ENCODE measurements around the gene AAMP. TPM values are rescaled to one million over a fixed set of nuclear protein-coding genes. Genes with fewer than 3 reads are reported as not detected.
A peak's percentile ranks its signal among the peaks of the same experiment; 100 is the strongest.

AAMP gene
- total and polyA plus RNA-seq, 5 donors: 44.3 to 56.6 (median 51.1) TPM

DNA sequence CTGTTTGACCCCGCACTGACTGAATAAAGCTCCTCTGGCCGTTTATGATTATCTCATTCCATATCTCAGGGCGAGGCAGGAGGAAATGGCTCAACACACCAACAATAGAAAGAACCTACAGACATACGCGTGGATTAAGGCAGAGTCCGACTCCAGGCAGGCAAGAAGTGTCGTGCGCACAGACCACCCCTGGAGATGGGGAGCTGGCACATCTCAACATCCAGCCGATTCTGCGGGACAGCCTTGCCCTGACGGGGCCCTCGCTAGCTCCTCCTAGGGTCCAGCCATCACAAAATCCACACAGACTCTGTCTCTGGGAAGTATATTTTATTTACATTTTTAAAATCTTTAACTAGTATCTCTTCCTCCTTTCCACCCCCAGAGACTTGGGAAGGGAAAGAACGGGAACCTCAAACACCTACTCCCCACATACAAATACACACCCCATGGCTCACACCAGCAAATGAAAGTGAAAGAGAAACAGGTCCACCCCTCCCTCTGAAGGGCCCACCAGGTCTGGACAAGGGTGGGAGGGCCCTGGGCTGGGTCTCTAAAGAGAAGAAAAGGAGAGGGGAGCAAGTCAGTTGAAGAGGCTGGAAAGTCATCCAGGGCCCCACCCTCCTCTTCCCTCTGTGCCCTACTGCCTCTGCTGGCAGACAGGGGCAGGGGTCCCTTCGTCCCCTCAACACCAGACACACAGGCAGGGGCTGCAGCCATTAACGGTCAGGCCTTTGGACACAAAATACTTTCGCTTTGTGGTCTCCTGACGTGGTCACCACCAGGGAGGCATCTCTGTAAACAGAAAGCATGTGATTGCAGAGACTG lies 5.9 kb downstream of the AAMP start:
- DNase-seq: peak in 2 of 3 donors; percentile 40 to 58
- Histone ChIP-seq H3K9me3 (ENCODE audit: control insufficient read depth, low read length) (no peaks in the 10 kb centered on the region), H3K27me3 (ENCODE audit: control insufficient read depth, insufficient read depth) (no peaks in the 10 kb centered on the region), H3K4me1 (ENCODE audit: control insufficient read depth, insufficient read depth, low read length) (peaks cover 25% of the 10 kb centered on the region), H3K27ac (ENCODE audit: low read length) (no peak overlapping the region), H3K4me3 (ENCODE audit: low read length) (no peak overlapping the region)
- 69% methylated on average over 17 of the region's 17 CpGs for WGBS
- intact Hi-C loops (cut with DNase I): no loop called here
- no peak for ATAC-seq

DNA sequence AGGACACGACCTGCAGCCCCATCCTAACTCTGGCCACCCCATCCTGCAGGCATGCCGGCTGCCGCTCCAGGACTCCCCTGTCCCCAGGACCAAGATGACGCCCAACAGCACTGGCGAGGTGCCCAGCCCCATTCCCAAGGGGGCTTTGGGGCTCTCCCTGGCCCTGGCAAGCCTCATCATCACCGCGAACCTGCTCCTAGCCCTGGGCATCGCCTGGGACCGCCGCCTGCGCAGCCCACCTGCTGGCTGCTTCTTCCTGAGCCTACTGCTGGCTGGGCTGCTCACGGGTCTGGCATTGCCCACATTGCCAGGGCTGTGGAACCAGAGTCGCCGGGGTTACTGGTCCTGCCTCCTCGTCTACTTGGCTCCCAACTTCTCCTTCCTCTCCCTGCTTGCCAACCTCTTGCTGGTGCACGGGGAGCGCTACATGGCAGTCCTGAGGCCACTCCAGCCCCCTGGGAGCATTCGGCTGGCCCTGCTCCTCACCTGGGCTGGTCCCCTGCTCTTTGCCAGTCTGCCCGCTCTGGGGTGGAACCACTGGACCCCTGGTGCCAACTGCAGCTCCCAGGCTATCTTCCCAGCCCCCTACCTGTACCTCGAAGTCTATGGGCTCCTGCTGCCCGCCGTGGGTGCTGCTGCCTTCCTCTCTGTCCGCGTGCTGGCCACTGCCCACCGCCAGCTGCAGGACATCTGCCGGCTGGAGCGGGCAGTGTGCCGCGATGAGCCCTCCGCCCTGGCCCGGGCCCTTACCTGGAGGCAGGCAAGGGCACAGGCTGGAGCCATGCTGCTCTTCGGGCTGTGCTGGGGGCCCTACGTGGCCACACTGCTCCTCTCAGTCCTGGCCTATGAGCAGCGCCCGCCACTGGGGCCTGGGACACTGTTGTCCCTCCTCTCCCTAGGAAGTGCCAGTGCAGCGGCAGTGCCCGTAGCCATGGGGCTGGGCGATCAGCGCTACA lies 7.0 kb downstream of the AAMP start:
- no peak for ATAC-seq

DNA sequence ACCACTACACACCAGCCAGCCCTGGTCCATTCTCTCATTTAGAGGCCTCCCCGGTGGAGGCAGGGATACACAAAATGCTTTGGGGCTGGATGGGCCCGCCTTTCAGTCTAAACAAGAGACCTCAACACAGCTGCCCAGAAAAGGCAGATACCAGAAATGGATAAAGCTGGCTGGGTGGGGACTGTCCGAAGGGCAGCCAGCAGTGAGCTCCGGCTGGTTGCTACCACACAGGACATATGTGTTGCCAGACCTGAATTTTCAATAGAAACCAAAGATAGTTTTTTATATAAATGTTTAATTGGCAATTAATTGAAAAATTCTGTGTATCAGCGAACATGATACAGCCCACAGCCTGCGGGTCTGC lies 7.7 kb downstream of the AAMP start:
- Histone ChIP-seq H3K4me3 (ENCODE audit: low read length) (no peak overlapping the region), H3K27me3 (ENCODE audit: control insufficient read depth, insufficient read depth) (no peaks in the 10 kb centered on the region), H3K27ac (ENCODE audit: low read length) (peak overlapping the region; percentile 3), H3K9me3 (ENCODE audit: control insufficient read depth, low read length) (no peaks in the 10 kb centered on the region), H3K4me1 (ENCODE audit: control insufficient read depth, insufficient read depth, low read length) (peaks cover 29% of the 10 kb centered on the region)
- 69% methylated on average over 6 of the region's 6 CpGs for WGBS
- intact Hi-C loops (cut with DNase I): no loop called here
- ATAC-seq: no peak
- peak in 1 of 3 donors; percentile 62 for DNase-seq

More for the DNA sequence above, 7.0 kb downstream of the AAMP start:
- H3K4me1 ChIP-seq (ENCODE audit: control insufficient read depth, insufficient read depth, low read length): peaks cover 29% of the 10 kb centered on the region
- peak in 2 of 3 donors; percentile 82 for DNase-seq
- no peaks in the 10 kb centered on the region for H3K9me3 ChIP-seq (ENCODE audit: control insufficient read depth, low read length)
- no peak overlapping the region for H3K4me3 ChIP-seq (ENCODE audit: low read length)
- WGBS: 84% methylated on average over 39 of the region's 39 CpGs
- H3K27ac ChIP-seq (ENCODE audit: low read length): no peak overlapping the region
- H3K27me3 ChIP-seq (ENCODE audit: control insufficient read depth, insufficient read depth): no peaks in the 10 kb centered on the region
- intact Hi-C loops (cut with DNase I): no loop called here

DNA sequence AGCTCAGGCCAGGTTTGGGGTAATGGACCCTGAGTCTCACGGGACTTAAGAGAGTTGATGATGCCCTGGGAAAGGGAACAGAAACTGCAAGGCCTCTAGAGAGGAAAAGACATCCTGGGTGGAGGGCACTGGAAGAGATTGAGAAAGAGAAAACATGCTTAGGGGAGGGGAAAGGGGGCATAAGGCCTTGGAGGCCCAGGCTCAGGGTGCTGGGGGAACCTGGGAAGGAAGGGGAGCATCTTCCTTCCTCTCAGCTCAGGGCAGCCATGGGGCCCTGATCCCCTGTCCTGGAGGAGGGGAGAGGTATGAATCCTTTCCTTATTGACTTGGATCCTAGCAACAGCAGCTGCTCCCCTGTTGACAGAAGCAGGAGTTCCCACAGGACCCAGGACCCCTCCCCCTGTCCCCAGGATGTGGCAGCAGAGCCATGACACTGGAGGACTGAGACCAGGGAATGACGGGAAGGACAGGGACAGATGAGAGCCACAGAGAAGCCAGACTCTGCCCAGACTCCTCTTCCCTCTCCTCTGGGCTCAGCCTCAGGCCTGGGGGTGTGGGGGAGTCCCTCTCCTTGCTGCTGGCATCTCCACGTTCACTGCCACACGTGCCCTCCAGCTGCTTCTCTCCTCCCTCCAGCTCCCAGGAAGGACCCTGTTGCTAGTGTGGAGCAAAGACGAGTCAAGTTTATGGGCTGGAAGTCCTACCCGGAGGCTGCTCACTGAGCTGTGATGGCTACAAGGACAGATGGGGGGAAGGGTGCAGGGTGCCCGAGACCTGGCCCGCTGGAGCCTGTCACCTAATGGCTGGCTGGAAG lies 8.3 kb downstream of the AAMP start:
- peaks cover 29% of the 10 kb centered on the region for H3K4me1 ChIP-seq (ENCODE audit: control insufficient read depth, insufficient read depth, low read length)
- H3K27me3 ChIP-seq (ENCODE audit: control insufficient read depth, insufficient read depth): no peaks in the 10 kb centered on the region
- 61% methylated on average over 8 of the region's 8 CpGs for WGBS
- no peaks in the 10 kb centered on the region for H3K9me3 ChIP-seq (ENCODE audit: control insufficient read depth, low read length)
- intact Hi-C loops (cut with DNase I): no loop called here
- DNase-seq: peak in 2 of 3 donors; percentile 40 to 65
- peak overlapping the region; percentile 37 for H3K27ac ChIP-seq (ENCODE audit: low read length)
- no peak overlapping the region for H3K4me3 ChIP-seq (ENCODE audit: low read length)
- no peak for ATAC-seq

DNA sequence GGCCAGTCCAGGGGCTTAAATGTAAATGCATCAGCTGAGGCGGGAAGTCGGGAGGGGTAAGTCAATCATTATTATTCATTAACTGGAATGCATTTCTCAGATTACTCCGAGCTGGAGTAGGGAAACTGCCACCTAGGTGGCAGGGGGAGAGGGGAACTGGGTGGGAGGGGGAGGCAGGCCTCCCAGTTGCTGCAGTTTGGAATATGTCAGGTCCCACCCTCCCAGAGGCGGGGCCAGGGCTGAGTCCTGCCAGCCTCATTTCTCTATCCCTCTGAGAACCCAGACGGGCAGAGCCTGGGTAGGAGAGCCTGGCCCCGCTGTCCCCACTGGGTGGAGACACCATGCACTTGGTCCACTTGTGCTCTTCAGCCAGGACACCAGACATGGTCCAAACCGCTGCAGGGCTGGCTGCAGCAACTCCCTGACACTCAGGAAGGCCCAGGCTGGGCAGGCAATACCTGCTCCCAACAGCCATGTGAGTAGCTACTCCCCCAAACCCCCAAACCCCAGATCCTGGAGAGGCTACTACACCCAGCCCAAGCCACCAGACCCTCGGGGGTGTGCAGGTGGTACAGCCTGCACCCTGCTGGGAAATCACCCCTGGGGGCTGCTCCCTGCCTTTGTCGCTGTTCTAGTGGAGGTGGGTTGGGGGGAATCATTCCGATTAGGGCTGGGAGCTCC lies 9.1 kb downstream of the AAMP start, which contains the start of gene GPBAR1:
Gene GPBAR1, plus strand, starts transcription at position 274 of the 681 bp plus-strand sequence. CDS start 1,710 bp downstream, outside the sequence.
- no peak within 1 kb of the TSS for H3K4me3 ChIP-seq (ENCODE audit: low read length)

DNA sequence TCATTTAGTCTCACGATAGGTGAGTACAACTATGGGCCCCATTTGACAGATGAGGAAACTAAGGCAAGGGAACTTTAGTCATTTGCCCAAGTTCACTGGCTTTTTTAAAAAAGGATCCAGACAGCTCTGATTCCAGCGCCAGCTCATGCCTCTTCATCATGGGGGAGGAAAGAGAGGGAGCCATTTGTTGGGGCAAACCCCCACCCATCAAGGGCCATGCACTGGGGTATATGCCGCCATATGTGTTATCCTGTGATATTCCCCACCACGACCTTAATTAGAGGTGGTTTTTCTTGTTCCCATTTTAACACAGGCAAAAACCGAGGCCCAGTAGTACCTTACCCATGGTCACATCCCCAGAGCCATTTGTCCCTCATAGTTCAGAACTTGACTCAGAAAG lies 9.8 kb downstream of the AAMP start:
- 85% methylated on average over 5 of the region's 5 CpGs for WGBS
- intact Hi-C loops (cut with DNase I): no loop called here
- DNase-seq (no peak), ATAC-seq (no peak)
- no peak overlapping the region for H3K4me3 ChIP-seq (ENCODE audit: low read length)
- H3K27ac ChIP-seq (ENCODE audit: low read length): peak overlapping the region; percentile 65
- H3K4me1 ChIP-seq (ENCODE audit: control insufficient read depth, insufficient read depth, low read length): peaks cover 29% of the 10 kb centered on the region
- no peaks in the 10 kb centered on the region for H3K27me3 ChIP-seq (ENCODE audit: control insufficient read depth, insufficient read depth)
- no peaks in the 10 kb centered on the region for H3K9me3 ChIP-seq (ENCODE audit: control insufficient read depth, low read length)

More for the DNA sequence above, 9.1 kb downstream of the AAMP start, which contains the start of gene GPBAR1:
- intact Hi-C loops (cut with DNase I): no loop called here
- DNase-seq: peak; percentile 79 to 91 (median 88)
- Histone ChIP-seq H3K27me3 (ENCODE audit: control insufficient read depth, insufficient read depth) (no peaks in the 10 kb centered on the region), H3K9me3 (ENCODE audit: control insufficient read depth, low read length) (no peaks in the 10 kb centered on the region), H3K27ac (ENCODE audit: low read length) (peak within 1 kb of the TSS; percentile 65), H3K4me1 (ENCODE audit: control insufficient read depth, insufficient read depth, low read length) (peaks cover 29% of the 10 kb centered on the region)
- ATAC-seq: peak; percentile 22 to 32
- 58% methylated on average over 10 of the region's 10 CpGs for WGBS

DNA sequence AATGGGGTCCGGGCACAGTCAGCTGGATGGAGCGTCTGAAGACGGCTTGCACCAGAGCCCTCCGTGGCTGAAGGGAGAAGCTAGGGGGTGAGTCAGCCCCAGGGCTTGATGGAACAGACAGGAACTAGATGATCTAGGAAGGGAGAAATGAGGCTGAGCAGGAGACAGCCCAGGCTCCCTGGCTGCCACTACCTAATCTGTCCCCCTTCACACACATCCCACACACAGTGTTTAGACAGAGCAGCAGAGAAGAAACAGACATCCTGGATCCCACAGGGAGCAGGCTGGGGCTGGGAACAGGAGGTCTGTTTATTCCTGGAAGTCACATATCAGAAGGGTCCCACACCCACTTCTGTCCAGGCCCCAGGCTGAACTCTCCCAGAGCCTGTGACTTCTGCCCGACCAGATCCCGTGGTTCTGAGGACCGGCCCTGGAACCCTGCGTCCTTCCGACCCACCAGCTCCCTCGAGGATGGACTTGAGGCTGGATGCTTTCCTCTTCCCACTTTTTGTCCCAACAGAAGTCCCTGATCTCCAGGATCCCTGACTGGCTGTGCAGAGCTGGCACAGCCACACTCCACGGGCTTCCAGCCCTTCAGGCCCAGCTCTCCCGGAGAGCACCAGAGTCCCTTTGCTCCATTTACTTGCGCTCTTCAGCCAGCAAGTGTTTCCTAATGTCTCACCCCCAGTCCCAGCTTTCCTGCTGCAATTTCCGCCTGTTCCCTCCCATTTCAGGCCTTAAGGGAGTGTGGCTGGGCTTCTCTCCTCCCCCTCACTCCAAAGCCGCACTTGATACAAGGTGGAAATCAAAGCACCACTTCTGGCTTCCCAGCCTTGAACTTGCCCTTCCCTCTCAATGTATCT lies 10.6 kb downstream of the AAMP start:
- Histone ChIP-seq H3K9me3 (ENCODE audit: control insufficient read depth, low read length) (no peaks in the 10 kb centered on the region), H3K4me1 (ENCODE audit: control insufficient read depth, insufficient read depth, low read length) (peaks cover 29% of the 10 kb centered on the region), H3K4me3 (ENCODE audit: low read length) (no peak overlapping the region), H3K27ac (ENCODE audit: low read length) (peak overlapping the region; percentile 94), H3K27me3 (ENCODE audit: control insufficient read depth, insufficient read depth) (no peaks in the 10 kb centered on the region)
- intact Hi-C loops (cut with DNase I): loop anchor here in 2 of 4 donors (5.0 kb wide), 1 partner anchor 72 kb away; no protein-coding TSS in a partner anchor
- DNase-seq: peak; percentile 85 to 92 (median 87)
- WGBS: 27% methylated on average over 15 of the region's 15 CpGs
- ATAC-seq: peak; percentile 79 to 82

DNA sequence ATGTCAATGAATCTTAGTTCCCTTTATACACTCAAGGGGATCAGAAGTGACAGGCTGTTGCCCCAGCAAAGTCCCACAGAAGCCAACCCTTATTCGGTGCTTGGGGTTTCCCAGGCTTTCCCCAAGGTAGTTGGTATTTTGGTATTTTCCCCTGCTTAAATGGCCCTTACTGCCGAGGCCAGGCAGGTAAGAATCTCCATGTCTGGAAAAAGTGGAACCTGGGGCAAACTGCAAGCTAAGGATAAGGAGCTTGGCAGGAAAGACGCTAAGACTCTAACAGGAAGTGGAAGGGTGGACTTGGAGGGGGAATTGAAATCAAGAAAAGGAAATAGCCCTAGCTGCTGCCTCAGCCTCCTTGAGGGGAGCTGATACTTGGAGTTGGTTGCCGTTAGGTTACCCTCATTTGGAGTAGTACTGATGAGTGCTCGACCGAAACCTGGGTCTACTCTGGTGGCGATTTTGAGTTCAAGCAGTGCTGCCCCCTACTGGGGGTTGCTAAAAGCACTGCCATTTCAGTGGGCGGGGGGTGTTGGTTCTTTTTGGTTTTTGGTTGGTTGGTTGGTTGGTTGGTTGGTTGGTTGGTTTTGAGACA lies 12.5 kb downstream of the AAMP start:
- Histone ChIP-seq H3K9me3 (ENCODE audit: control insufficient read depth, low read length) (no peaks in the 10 kb centered on the region), H3K4me1 (ENCODE audit: control insufficient read depth, insufficient read depth, low read length) (peaks cover 22% of the 10 kb centered on the region), H3K27ac (ENCODE audit: low read length) (peak overlapping the region; percentile 15), H3K4me3 (ENCODE audit: low read length) (no peak overlapping the region), H3K27me3 (ENCODE audit: control insufficient read depth, insufficient read depth) (no peaks in the 10 kb centered on the region)
- DNase-seq (peak in 1 of 3 donors; percentile 50), ATAC-seq (no peak)
- intact Hi-C loops (cut with DNase I): loop anchor here in 2 of 4 donors (5.0 kb wide), 1 partner anchor 70 kb away; no protein-coding TSS in a partner anchor
- WGBS: 47% methylated on average over 8 of the region's 8 CpGs
